PC-9 (cell line): ENCODE measurements around the gene TACC3. TPM values are rescaled to one million over a fixed set of nuclear protein-coding genes. Genes with fewer than 3 reads are reported as not detected.

Experiments
- BruUV-seq: library from RNA; stranded (reverse); fragments of 400-500 nt; replicated peaks from 2 replicates; lab custom pipeline; 2021; lab: Mats Ljungman, UMichigan
- CTCF ChIA-PET: fragments of 300-600 bp; sonication (Branson Sonifier 250); formaldehyde crosslinking; loops from one replicate; lab custom pipeline; 2022; ENCODE audit warnings: antibody characterized with exemption; lab: Charles Lee
- POLR2A ChIA-PET: fragments of 300-600 bp; sonication (Branson Sonifier 250); formaldehyde crosslinking; loops from one replicate; lab custom pipeline; 2022; ENCODE audit warnings: antibody characterized with exemption; ENCODE audit not compliant: unreplicated experiment; lab: Charles Lee
- DNase-seq, 2 experiments: peaks; one replicate each; pipeline versions ENCODE4 v3.0.0 to v3.0.0-alpha.2; 2015 to 2022; ENCODE audit warnings: mixed read lengths in 1 of 2
- H2AFZ ChIP-seq: fragments of 200-600 bp; sonication (generic); 2 replicates; pipeline ENCODE4 v1.8.1; 2017; ENCODE audit warnings: antibody characterized with exemption
- H3F3A ChIP-seq: fragments of 200-600 bp; sonication (generic); 2 replicates; pipeline ENCODE4 v1.8.1; 2017; ENCODE audit warnings: antibody characterized with exemption, mild to moderate bottlenecking, low read depth; ENCODE audit not compliant: insufficient read depth
- H3K27ac ChIP-seq: fragments of 200-600 bp; sonication (generic); 2 replicates; pipeline ENCODE4 v1.6.1; 2016; ENCODE audit warnings: mixed run types
- H3K27me3 ChIP-seq: fragments of 200-600 bp; sonication (generic); 2 replicates; pipeline ENCODE4 v1.6.1; 2016; ENCODE audit warnings: low read depth, mixed run types; ENCODE audit not compliant: insufficient read depth
- H3K36me3 ChIP-seq: fragments of 200-600 bp; sonication (generic); 2 replicates; pipeline ENCODE4 v1.6.1; 2016; ENCODE audit warnings: low read depth, mixed run types
- H3K4me1 ChIP-seq: fragments of 200-600 bp; sonication (generic); replicated peaks from 2 replicates; pipeline ENCODE4 v1.6.1; 2016; ENCODE audit warnings: mixed run types; ENCODE audit not compliant: insufficient read depth
- H3K4me2 ChIP-seq: fragments of 200-600 bp; sonication (generic); 2 replicates; pipeline ENCODE4 v1.6.1; 2017; ENCODE audit warnings: mixed run types
- H3K4me3 ChIP-seq: fragments of 200-600 bp; sonication (generic); 2 replicates; pipeline ENCODE4 v1.6.1; 2016; ENCODE audit warnings: mixed run types
- H3K79me2 ChIP-seq: fragments of 200-600 bp; sonication (generic); 2 replicates; pipeline ENCODE4 v1.6.1; 2017; ENCODE audit warnings: low read depth, mixed run types
- H3K9me2 ChIP-seq: fragments of 200-600 bp; sonication (generic); 2 replicates; pipeline ENCODE4 v1.8.1; 2017; ENCODE audit warnings: mild to moderate bottlenecking; ENCODE audit not compliant: insufficient read depth
- H3K9me3 ChIP-seq: fragments of 200-600 bp; sonication (generic); 2 replicates; pipeline ENCODE4 v1.8.1; 2016; ENCODE audit warnings: low read depth; ENCODE audit not compliant: insufficient read depth
- H4K20me1 ChIP-seq: fragments of 200-600 bp; sonication (generic); 2 replicates; pipeline ENCODE4 v1.8.1; 2017; ENCODE audit not compliant: insufficient read depth
- CTCF ChIP-seq: fragments of 200-600 bp; sonication (generic); conservative IDR thresholded peaks from 2 replicates; pipeline ENCODE4 v1.6.1; 2017; ENCODE audit warnings: mixed run types, antibody characterized with exemption, mild to moderate bottlenecking, moderate library complexity
- EZH2 ChIP-seq: fragments of 200-600 bp; sonication (generic); IDR thresholded peaks from 2 replicates; pipeline ENCODE4 v1.8.0; 2017; ENCODE audit warnings: antibody characterized with exemption, low read depth
- intact Hi-C: fragments of 100-400 bp; cut with micrococcal nuclease; formaldehyde crosslinking; loops from one replicate; pipeline ENCODE4 v1.10.0; 2022; ENCODE audit not compliant: unreplicated experiment
- total RNA-seq: library from RNA; stranded (reverse); gene quantifications from 2 replicates; pipeline ENCODE4 v1.2.3, GENCODE V29; 2021

The TACC3 gene
- total RNA-seq, 1 experiment from 2014 or later, result 134 TPM

- Histone ChIP-seq H3K4me1 (peaks cover 71% of the 10 kb centered on the region), H3K4me3 (no peak overlapping the region), H2AFZ (no peak overlapping the region), H3K36me3 (0 out of 2 replicates have a peak, but pooled peaks cover 16% of the 10 kb centered on the region), H3K9me3 (no peaks in the 10 kb centered on the region), H3K27ac (peak overlapping the region; percentile 94), H3F3A (peaks cover 68% of the 10 kb centered on the region), H3K27me3 (no peaks in the 10 kb centered on the region), H3K9me2 (no peaks in the 10 kb centered on the region), H4K20me1 (peaks cover 3% of the 10 kb centered on the region; the same call in 1 of the 2 replicates), H3K4me2 (peak overlapping the region; percentile 70), H3K79me2 (peaks cover 76% of the 10 kb centered on the region)
- TF ChIP-seq CTCF (peak; percentile 97), EZH2 (no peak)
- CTCF ChIA-PET, result interaction anchor here (0.6 to 1.0 kb wide), 2 partner anchors 33 to 107 kb away, joined by 3 to 7 read pairs; no protein-coding TSS in a partner anchor
- POLR2A ChIA-PET, result interaction anchor here (1.4 kb wide), 1 partner anchor 14 kb away, joined by 6 read pairs; the partner anchor contains the start of gene SLBP
- no TSS peak for BruUV-seq
- peak; percentile 88 to 90 for DNase-seq
- intact Hi-C loops, result loop anchor here (1.0 to 10.0 kb wide), 6 partner anchors 14 to 382 kb away; partner anchors contain the start of genes FAM53A, SLBP and UVSSA
Observed at GRCh38 chr4:1726146-1726934, 5.0 kb downstream of the TACC3 start.

- no TSS peak for BruUV-seq
- H3K9me2 ChIP-seq, result no peaks in the 10 kb centered on the region
- H3K9me3 ChIP-seq, result no peaks in the 10 kb centered on the region
- H3K4me3 ChIP-seq, result peak overlapping the region; percentile 24; the same call in 1 of the 2 replicates
- H3F3A ChIP-seq, result peaks cover 74% of the 10 kb centered on the region
- TF ChIP-seq EZH2 (no peak), CTCF (no peak)
- CTCF ChIA-PET, result interaction anchor here (0.6 to 1.2 kb wide), 4 partner anchors 8 to 96 kb away, joined by 3 to 4 read pairs (median 3); no protein-coding TSS in a partner anchor
- no peaks in the 10 kb centered on the region for H3K27me3 ChIP-seq
- H4K20me1 ChIP-seq, result peaks cover 9% of the 10 kb centered on the region; the same call in 1 of the 2 replicates
- intact Hi-C loops, result loop anchor here (2.0 to 10.0 kb wide), 5 partner anchors 15 to 383 kb away; partner anchors contain the start of genes FAM53A, SLBP and UVSSA
- H3K27ac ChIP-seq, result peak overlapping the region; percentile 94
- H2AFZ ChIP-seq, result no peak overlapping the region
- H3K4me2 ChIP-seq, result peak overlapping the region; percentile 70
- peak; percentile 94 to 99 for DNase-seq
- H3K79me2 ChIP-seq, result peaks cover 75% of the 10 kb centered on the region
- peaks cover 79% of the 10 kb centered on the region for H3K4me1 ChIP-seq
- POLR2A ChIA-PET, result interaction anchor here (0.6 to 1.4 kb wide), 6 partner anchors 15 to 1133 kb away, joined by 3 to 6 read pairs (median 4); partner anchors contain the start of gene SLBP
- peaks cover 25% of the 10 kb centered on the region; the same call in 1 of the 2 replicates for H3K36me3 ChIP-seq
Observed at GRCh38 chr4:1727117-1728031, 6.1 kb downstream of the TACC3 start.
